HL-60 (cell line): Measurements from ENCODE around the gene TRAF1.

ENCODE experiments used
- POLR2AphosphoS5 ChIP-seq: IDR thresholded peaks from 2 replicates; pipeline ENCODE4 v1.6.1; 2012; ENCODE audit warnings: low read depth
- TF ChIP-seq, protein P1 (sequence below): IDR thresholded peaks from one replicate; pipeline ENCODE4 v1.5.1; 2011; ENCODE audit warnings: low read length, control low read depth, inconsistent platforms; ENCODE audit not compliant: insufficient read depth
- TF ChIP-seq, protein P2 (sequence below): IDR thresholded peaks from 2 replicates; pipeline ENCODE4 v1.6.1; 2012; ENCODE audit warnings: low read depth; ENCODE audit not compliant: insufficient replicate concordance

DNA sequence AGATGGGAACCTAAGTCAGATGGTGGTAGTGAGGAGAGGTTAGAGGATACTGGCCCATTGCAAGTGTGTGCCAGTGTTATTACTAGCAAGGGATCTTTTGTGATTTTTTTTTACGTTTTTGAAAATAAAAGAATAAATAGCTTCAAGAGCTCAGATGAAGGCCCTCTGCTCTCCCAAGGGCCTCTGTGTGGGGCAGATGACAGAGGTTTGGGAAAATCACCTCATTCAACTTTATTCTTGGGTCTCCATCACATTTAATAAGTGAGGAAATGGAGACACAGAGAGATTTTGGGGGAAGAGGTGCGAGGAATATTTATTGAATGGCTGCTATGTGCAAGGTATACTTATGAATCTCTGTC is 10.1 kb upstream of the TRAF1 start:
- TF ChIP-seq, protein P1, sequence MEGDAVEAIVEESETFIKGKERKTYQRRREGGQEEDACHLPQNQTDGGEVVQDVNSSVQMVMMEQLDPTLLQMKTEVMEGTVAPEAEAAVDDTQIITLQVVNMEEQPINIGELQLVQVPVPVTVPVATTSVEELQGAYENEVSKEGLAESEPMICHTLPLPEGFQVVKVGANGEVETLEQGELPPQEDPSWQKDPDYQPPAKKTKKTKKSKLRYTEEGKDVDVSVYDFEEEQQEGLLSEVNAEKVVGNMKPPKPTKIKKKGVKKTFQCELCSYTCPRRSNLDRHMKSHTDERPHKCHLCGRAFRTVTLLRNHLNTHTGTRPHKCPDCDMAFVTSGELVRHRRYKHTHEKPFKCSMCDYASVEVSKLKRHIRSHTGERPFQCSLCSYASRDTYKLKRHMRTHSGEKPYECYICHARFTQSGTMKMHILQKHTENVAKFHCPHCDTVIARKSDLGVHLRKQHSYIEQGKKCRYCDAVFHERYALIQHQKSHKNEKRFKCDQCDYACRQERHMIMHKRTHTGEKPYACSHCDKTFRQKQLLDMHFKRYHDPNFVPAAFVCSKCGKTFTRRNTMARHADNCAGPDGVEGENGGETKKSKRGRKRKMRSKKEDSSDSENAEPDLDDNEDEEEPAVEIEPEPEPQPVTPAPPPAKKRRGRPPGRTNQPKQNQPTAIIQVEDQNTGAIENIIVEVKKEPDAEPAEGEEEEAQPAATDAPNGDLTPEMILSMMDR = no peak
- TF ChIP-seq POLR2AphosphoS5 = no peak
- TF ChIP-seq, protein P2, sequence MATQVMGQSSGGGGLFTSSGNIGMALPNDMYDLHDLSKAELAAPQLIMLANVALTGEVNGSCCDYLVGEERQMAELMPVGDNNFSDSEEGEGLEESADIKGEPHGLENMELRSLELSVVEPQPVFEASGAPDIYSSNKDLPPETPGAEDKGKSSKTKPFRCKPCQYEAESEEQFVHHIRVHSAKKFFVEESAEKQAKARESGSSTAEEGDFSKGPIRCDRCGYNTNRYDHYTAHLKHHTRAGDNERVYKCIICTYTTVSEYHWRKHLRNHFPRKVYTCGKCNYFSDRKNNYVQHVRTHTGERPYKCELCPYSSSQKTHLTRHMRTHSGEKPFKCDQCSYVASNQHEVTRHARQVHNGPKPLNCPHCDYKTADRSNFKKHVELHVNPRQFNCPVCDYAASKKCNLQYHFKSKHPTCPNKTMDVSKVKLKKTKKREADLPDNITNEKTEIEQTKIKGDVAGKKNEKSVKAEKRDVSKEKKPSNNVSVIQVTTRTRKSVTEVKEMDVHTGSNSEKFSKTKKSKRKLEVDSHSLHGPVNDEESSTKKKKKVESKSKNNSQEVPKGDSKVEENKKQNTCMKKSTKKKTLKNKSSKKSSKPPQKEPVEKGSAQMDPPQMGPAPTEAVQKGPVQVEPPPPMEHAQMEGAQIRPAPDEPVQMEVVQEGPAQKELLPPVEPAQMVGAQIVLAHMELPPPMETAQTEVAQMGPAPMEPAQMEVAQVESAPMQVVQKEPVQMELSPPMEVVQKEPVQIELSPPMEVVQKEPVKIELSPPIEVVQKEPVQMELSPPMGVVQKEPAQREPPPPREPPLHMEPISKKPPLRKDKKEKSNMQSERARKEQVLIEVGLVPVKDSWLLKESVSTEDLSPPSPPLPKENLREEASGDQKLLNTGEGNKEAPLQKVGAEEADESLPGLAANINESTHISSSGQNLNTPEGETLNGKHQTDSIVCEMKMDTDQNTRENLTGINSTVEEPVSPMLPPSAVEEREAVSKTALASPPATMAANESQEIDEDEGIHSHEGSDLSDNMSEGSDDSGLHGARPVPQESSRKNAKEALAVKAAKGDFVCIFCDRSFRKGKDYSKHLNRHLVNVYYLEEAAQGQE = no peak
